WTC11 (cell line): Measurements from ENCODE around the gene IRS1. TPM values are rescaled to one million over a fixed set of nuclear protein-coding genes. Genes with fewer than 3 reads are reported as not detected.
A peak's percentile ranks its signal among the peaks of the same experiment; 100 is the strongest.

Experiments used
- ATAC-seq: fragments of 200-7000 bp; cut with Tn5 transposase; 2 replicates; pipeline ENCODE4 v1.10.0; 2021; ENCODE audit warnings: mild to moderate bottlenecking, moderate library complexity
- CTCF ChIA-PET: fragments of 300-600 bp; sonication (Branson Sonifier 250); formaldehyde crosslinking; loops from one replicate; lab custom pipeline; 2021; ENCODE audit warnings: antibody characterized with exemption; lab: Charles Lee
- POLR2A ChIA-PET: fragments of 350-600 bp; sonication (Branson Sonifier 250); formaldehyde crosslinking; loops from one replicate; lab custom pipeline; 2021; ENCODE audit warnings: antibody characterized with exemption; lab: Charles Lee
- DNase-seq: peaks from one replicate; pipeline ENCODE4 v3.0.0; 2021; ENCODE audit warnings: low spot score
- H3K27ac Mint-ChIP-seq: 2 replicates; pipeline ENCODE4 v1.8.0; 2021; ENCODE audit warnings: mixed read lengths
- H3K27me3 Mint-ChIP-seq: 2 replicates; pipeline ENCODE4 v1.8.0; 2021; ENCODE audit warnings: low read depth, mild to moderate bottlenecking, moderate library complexity, mixed read lengths
- H3K36me3 Mint-ChIP-seq: 2 replicates; pipeline ENCODE4 v1.8.0; 2021; ENCODE audit warnings: mixed read lengths
- H3K4me1 Mint-ChIP-seq: 2 replicates; pipeline ENCODE4 v1.8.0; 2022; ENCODE audit warnings: mixed read lengths
- H3K4me3 Mint-ChIP-seq: 2 replicates; pipeline ENCODE4 v1.8.0; 2021; ENCODE audit warnings: mild to moderate bottlenecking, moderate library complexity, mixed read lengths
- H3K9me3 Mint-ChIP-seq: 2 replicates; pipeline ENCODE4 v1.8.0; 2021; ENCODE audit warnings: mixed read lengths
- ARID4B ChIP-seq: sonication (generic); formaldehyde crosslinking; IDR thresholded peaks from 2 replicates; pipeline ENCODE4 v1.8.0; 2023; ENCODE audit warnings: missing genetic modification reagents, mild to moderate bottlenecking, borderline replicate concordance
- CBFB ChIP-seq: sonication (generic); formaldehyde crosslinking; IDR thresholded peaks from 2 replicates; pipeline ENCODE4 v1.8.1; 2022; ENCODE audit warnings: mild to moderate bottlenecking, low read depth, missing genetic modification reagents
- GRHL2 ChIP-seq: fragments of 250-450 bp; sonication (Bioruptor Pico); IDR thresholded peaks from 2 replicates; pipeline ENCODE4 v1.8.0; 2022; ENCODE audit warnings: mild to moderate bottlenecking, moderate library complexity; ENCODE audit not compliant: insufficient replicate concordance, severe bottlenecking
- IRF1 ChIP-seq: sonication (generic); formaldehyde crosslinking; IDR thresholded peaks from 2 replicates; pipeline ENCODE4 v1.8.0; 2023; ENCODE audit warnings: missing genetic modification reagents
- NR2C2 ChIP-seq: sonication (generic); formaldehyde crosslinking; IDR thresholded peaks from 2 replicates; pipeline ENCODE4 v1.8.0; 2022; ENCODE audit warnings: mild to moderate bottlenecking, missing genetic modification reagents
- NR3C1 ChIP-seq: sonication (generic); formaldehyde crosslinking; conservative IDR thresholded peaks from 2 replicates; pipeline ENCODE4 v1.8.1; 2023; ENCODE audit warnings: low read depth, mild to moderate bottlenecking, missing genetic modification reagents
- ZMAT4 ChIP-seq: fragments of 250-450 bp; sonication (Bioruptor Pico); IDR thresholded peaks from 2 replicates; pipeline ENCODE4 v1.9.0; 2021; ENCODE audit warnings: mild to moderate bottlenecking
- ZNF138 ChIP-seq: sonication (generic); formaldehyde crosslinking; conservative IDR thresholded peaks from 2 replicates; pipeline ENCODE4 v1.8.1; 2022; ENCODE audit warnings: mild to moderate bottlenecking, moderate library complexity, missing genetic modification reagents
- ZNF232 ChIP-seq: sonication (generic); formaldehyde crosslinking; IDR thresholded peaks from 2 replicates; pipeline ENCODE4 v1.8.0; 2022; ENCODE audit warnings: mild to moderate bottlenecking, missing genetic modification reagents
- ZNF263 ChIP-seq: sonication (generic); formaldehyde crosslinking; IDR thresholded peaks from 2 replicates; pipeline ENCODE4 v1.8.1; 2022; ENCODE audit warnings: low read depth, mild to moderate bottlenecking, moderate library complexity, missing genetic modification reagents
- ZNF317 ChIP-seq: sonication (generic); formaldehyde crosslinking; IDR thresholded peaks from 2 replicates; pipeline ENCODE4 v1.8.1; 2023; ENCODE audit warnings: low read depth, mild to moderate bottlenecking, moderate library complexity, missing genetic modification reagents, borderline replicate concordance
- total RNA-seq: library from RNA; stranded (reverse); gene quantifications from 3 replicates; pipeline ENCODE4 v1.2.3, GENCODE V29; 2021
- TF ChIP-seq, protein P1 (sequence below): sonication (generic); formaldehyde crosslinking; IDR thresholded peaks from 2 replicates; pipeline ENCODE4 v1.8.1; 2023; ENCODE audit warnings: mild to moderate bottlenecking, missing genetic modification reagents, borderline replicate concordance
- TF ChIP-seq, protein P2 (sequence below): fragments of 200-600 bp; IDR thresholded peaks from 2 replicates; pipeline ENCODE4 v1.8.0; 2022; ENCODE audit warnings: antibody characterized with exemption
- TF ChIP-seq, protein P3 (sequence below): sonication (generic); formaldehyde crosslinking; IDR thresholded peaks from 2 replicates; pipeline ENCODE4 v1.8.1; 2022; ENCODE audit warnings: low read depth, missing genetic modification reagents, borderline replicate concordance
- TF ChIP-seq, protein P4 (sequence below): fragments of 250-450 bp; sonication (Bioruptor Pico); IDR thresholded peaks from 2 replicates; pipeline ENCODE4 v2.1.2; 2022; ENCODE audit warnings: mild to moderate bottlenecking, moderate library complexity
- TF ChIP-seq, protein P5 (sequence below): sonication (generic); formaldehyde crosslinking; IDR thresholded peaks from 2 replicates; pipeline ENCODE4 v1.8.1; 2023; ENCODE audit warnings: mild to moderate bottlenecking, missing genetic modification reagents, moderate library complexity

IRS1 gene
- total RNA-seq, 1 experiment from 2014 or later: 22.9 TPM

DNA sequence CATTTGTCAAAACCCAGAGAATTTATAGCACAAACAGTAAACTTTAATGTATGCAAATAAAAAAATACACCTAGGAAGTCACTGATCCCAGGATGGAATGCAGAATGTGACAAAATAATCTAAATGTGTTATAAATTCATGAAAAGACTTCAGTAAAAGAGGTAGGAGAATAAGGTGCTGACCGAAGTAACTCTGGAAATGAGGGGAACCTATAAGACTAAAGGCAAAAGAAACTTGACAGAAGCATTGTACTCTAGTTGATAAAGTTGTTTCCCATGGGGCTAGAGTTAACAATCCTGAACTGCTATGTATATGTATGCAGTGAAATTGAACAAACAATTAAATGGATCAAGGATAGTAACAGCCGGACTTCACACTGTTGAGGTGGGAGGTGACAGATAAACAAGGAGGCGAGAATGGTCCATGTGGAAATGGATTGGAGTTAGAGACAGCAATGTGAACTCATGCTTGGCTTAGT lies 24.5 kb downstream of the IRS1 start:
- H3K36me3 Mint-ChIP-seq: peaks cover 48% of the 10 kb centered on the region
- no peak overlapping the region for H3K27ac Mint-ChIP-seq
- peaks cover 43% of the 10 kb centered on the region for H3K4me1 Mint-ChIP-seq
- no peaks in the 10 kb centered on the region for H3K27me3 Mint-ChIP-seq
- DNase-seq: no peak
- H3K9me3 Mint-ChIP-seq: peaks cover 31% of the 10 kb centered on the region
- TF ChIP-seq ZNF138 (CRISPR knock-in tag) (no peak), CBFB (CRISPR knock-in tag) (no peak), ZNF232 (CRISPR knock-in tag) (no peak), IRF1 (CRISPR knock-in tag) (no peak), GRHL2 (CRISPR knock-in tag) (no peak), NR2C2 (CRISPR knock-in tag) (no peak)
- TF ChIP-seq, protein P1, sequence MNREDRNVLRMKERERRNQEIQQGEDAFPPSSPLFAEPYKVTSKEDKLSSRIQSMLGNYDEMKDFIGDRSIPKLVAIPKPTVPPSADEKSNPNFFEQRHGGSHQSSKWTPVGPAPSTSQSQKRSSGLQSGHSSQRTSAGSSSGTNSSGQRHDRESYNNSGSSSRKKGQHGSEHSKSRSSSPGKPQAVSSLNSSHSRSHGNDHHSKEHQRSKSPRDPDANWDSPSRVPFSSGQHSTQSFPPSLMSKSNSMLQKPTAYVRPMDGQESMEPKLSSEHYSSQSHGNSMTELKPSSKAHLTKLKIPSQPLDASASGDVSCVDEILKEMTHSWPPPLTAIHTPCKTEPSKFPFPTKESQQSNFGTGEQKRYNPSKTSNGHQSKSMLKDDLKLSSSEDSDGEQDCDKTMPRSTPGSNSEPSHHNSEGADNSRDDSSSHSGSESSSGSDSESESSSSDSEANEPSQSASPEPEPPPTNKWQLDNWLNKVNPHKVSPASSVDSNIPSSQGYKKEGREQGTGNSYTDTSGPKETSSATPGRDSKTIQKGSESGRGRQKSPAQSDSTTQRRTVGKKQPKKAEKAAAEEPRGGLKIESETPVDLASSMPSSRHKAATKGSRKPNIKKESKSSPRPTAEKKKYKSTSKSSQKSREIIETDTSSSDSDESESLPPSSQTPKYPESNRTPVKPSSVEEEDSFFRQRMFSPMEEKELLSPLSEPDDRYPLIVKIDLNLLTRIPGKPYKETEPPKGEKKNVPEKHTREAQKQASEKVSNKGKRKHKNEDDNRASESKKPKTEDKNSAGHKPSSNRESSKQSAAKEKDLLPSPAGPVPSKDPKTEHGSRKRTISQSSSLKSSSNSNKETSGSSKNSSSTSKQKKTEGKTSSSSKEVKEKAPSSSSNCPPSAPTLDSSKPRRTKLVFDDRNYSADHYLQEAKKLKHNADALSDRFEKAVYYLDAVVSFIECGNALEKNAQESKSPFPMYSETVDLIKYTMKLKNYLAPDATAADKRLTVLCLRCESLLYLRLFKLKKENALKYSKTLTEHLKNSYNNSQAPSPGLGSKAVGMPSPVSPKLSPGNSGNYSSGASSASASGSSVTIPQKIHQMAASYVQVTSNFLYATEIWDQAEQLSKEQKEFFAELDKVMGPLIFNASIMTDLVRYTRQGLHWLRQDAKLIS (CRISPR knock-in tag): no peak
- TF ChIP-seq, all 79 proteins: peak for 0
- ChIA-PET CTCF (no interaction called here), POLR2A (no interaction called here)
- no peak for ATAC-seq
- H3K4me3 Mint-ChIP-seq: no peak overlapping the region

GRCh38 chr2:226773291-226773690 lies 26.3 kb downstream of the IRS1 start:
- H3K27me3 Mint-ChIP-seq: no peaks in the 10 kb centered on the region
- ChIA-PET CTCF (no interaction called here), POLR2A (no interaction called here)
- peaks cover 31% of the 10 kb centered on the region for H3K9me3 Mint-ChIP-seq
- ATAC-seq: no peak
- H3K4me1 Mint-ChIP-seq: peaks cover 27% of the 10 kb centered on the region
- peaks cover 47% of the 10 kb centered on the region for H3K36me3 Mint-ChIP-seq
- DNase-seq: no peak
- H3K4me3 Mint-ChIP-seq: no peak overlapping the region
- peak overlapping the region; percentile 42; the same call in 1 of the 2 replicates for H3K27ac Mint-ChIP-seq
- no peak for TF ChIP-seq NR3C1 (CRISPR knock-in tag)
- no peak for TF ChIP-seq ZNF317 (CRISPR knock-in tag)
- TF ChIP-seq, protein P2, sequence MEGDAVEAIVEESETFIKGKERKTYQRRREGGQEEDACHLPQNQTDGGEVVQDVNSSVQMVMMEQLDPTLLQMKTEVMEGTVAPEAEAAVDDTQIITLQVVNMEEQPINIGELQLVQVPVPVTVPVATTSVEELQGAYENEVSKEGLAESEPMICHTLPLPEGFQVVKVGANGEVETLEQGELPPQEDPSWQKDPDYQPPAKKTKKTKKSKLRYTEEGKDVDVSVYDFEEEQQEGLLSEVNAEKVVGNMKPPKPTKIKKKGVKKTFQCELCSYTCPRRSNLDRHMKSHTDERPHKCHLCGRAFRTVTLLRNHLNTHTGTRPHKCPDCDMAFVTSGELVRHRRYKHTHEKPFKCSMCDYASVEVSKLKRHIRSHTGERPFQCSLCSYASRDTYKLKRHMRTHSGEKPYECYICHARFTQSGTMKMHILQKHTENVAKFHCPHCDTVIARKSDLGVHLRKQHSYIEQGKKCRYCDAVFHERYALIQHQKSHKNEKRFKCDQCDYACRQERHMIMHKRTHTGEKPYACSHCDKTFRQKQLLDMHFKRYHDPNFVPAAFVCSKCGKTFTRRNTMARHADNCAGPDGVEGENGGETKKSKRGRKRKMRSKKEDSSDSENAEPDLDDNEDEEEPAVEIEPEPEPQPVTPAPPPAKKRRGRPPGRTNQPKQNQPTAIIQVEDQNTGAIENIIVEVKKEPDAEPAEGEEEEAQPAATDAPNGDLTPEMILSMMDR: no peak
- no peak for TF ChIP-seq ZMAT4 (CRISPR knock-in tag)
- no peak for TF ChIP-seq ZNF263 (CRISPR knock-in tag)
- TF ChIP-seq, protein P3, sequence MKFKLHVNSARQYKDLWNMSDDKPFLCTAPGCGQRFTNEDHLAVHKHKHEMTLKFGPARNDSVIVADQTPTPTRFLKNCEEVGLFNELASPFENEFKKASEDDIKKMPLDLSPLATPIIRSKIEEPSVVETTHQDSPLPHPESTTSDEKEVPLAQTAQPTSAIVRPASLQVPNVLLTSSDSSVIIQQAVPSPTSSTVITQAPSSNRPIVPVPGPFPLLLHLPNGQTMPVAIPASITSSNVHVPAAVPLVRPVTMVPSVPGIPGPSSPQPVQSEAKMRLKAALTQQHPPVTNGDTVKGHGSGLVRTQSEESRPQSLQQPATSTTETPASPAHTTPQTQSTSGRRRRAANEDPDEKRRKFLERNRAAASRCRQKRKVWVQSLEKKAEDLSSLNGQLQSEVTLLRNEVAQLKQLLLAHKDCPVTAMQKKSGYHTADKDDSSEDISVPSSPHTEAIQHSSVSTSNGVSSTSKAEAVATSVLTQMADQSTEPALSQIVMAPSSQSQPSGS (CRISPR knock-in tag): no peak
- TF ChIP-seq, protein P4, sequence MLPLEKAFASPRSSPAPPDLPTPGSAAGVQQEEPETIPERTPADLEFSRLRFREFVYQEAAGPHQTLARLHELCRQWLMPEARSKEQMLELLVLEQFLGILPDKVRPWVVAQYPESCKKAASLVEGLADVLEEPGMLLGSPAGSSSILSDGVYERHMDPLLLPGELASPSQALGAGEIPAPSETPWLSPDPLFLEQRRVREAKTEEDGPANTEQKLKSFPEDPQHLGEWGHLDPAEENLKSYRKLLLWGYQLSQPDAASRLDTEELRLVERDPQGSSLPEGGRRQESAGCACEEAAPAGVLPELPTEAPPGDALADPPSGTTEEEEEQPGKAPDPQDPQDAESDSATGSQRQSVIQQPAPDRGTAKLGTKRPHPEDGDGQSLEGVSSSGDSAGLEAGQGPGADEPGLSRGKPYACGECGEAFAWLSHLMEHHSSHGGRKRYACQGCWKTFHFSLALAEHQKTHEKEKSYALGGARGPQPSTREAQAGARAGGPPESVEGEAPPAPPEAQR (CRISPR knock-in tag): no peak
- no peak for TF ChIP-seq ARID4B (CRISPR knock-in tag)
- TF ChIP-seq, protein P5, sequence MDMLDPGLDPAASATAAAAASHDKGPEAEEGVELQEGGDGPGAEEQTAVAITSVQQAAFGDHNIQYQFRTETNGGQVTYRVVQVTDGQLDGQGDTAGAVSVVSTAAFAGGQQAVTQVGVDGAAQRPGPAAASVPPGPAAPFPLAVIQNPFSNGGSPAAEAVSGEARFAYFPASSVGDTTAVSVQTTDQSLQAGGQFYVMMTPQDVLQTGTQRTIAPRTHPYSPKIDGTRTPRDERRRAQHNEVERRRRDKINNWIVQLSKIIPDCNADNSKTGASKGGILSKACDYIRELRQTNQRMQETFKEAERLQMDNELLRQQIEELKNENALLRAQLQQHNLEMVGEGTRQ (CRISPR knock-in tag): no peak
